GM23338 (cell line): Measurements from ENCODE around the gene KCTD4. TPM values are rescaled to one million over a fixed set of nuclear protein-coding genes. Genes with fewer than 3 reads are reported as not detected.

ENCODE experiments used
- ATAC-seq: fragments of 200-7000 bp; cut with Tn5 transposase; 3 replicates; pipeline ENCODE4 v1.9.1; 2020
- DNase-seq: peaks from one replicate; pipeline ENCODE4 v3.0.0-alpha.2; 2015; ENCODE audit warnings: low spot score
- H2AFZ ChIP-seq: fragments of 200-600 bp; sonication (generic); 2 replicates; pipeline ENCODE4 v1.8.0; 2016; ENCODE audit warnings: antibody characterized with exemption, mild to moderate bottlenecking, moderate library complexity
- H3F3A ChIP-seq: fragments of 200-600 bp; sonication (generic); replicated peaks from 2 replicates; pipeline ENCODE4 v1.8.0; 2017; ENCODE audit warnings: antibody characterized with exemption, mixed run types, low read depth
- H3K27ac ChIP-seq: fragments of 200-600 bp; sonication (generic); 2 replicates; pipeline ENCODE4 v1.6.1; 2016; ENCODE audit warnings: low read depth
- H3K27me3 ChIP-seq: fragments of 200-600 bp; sonication (generic); 2 replicates; pipeline ENCODE4 v1.8.0; 2016; ENCODE audit warnings: mild to moderate bottlenecking, mixed run types, moderate library complexity; ENCODE audit not compliant: insufficient read depth
- H3K36me3 ChIP-seq: fragments of 200-600 bp; sonication (generic); 2 replicates; pipeline ENCODE4 v1.8.0; 2016; ENCODE audit warnings: mild to moderate bottlenecking; ENCODE audit not compliant: insufficient read depth
- H3K4me1 ChIP-seq: fragments of 200-600 bp; sonication (generic); 2 replicates; pipeline ENCODE4 v1.8.0; 2016; ENCODE audit warnings: mild to moderate bottlenecking, moderate library complexity; ENCODE audit not compliant: insufficient read depth
- H3K4me2 ChIP-seq: fragments of 200-600 bp; sonication (generic); 2 replicates; pipeline ENCODE4 v1.7.1; 2017; ENCODE audit warnings: mixed run types
- H3K4me3 ChIP-seq: fragments of 200-600 bp; sonication (generic); 2 replicates; pipeline ENCODE4 v1.6.1; 2016; ENCODE audit warnings: mixed run types
- H3K79me2 ChIP-seq: fragments of 200-600 bp; sonication (generic); replicated peaks from 2 replicates; pipeline ENCODE4 v1.8.0; 2017; ENCODE audit warnings: mild to moderate bottlenecking; ENCODE audit not compliant: insufficient read depth
- H3K9me2 ChIP-seq: fragments of 200-600 bp; sonication (generic); 2 replicates; pipeline ENCODE4 v1.8.0; 2017; ENCODE audit not compliant: insufficient read depth
- H4K20me1 ChIP-seq: fragments of 200-600 bp; sonication (generic); replicated peaks from 2 replicates; pipeline ENCODE4 v1.8.0; 2017; ENCODE audit warnings: mild to moderate bottlenecking; ENCODE audit not compliant: insufficient read depth
- H3K27ac Mint-ChIP-seq: 2 replicates; pipeline ENCODE4 v1.8.0; 2020; ENCODE audit warnings: inconsistent platforms, mild to moderate bottlenecking, moderate library complexity, mixed read lengths
- H3K27me3 Mint-ChIP-seq: 3 replicates; pipeline ENCODE4 v1.8.0; 2022; ENCODE audit warnings: low read depth, mild to moderate bottlenecking, moderate library complexity, mixed read lengths, inconsistent platforms; ENCODE audit not compliant: insufficient read depth, poor library complexity
- H3K36me3 Mint-ChIP-seq: 3 replicates; pipeline ENCODE4 v1.8.0; 2021; ENCODE audit warnings: low read depth, mild to moderate bottlenecking, inconsistent platforms, moderate library complexity, mixed read lengths
- H3K4me1 Mint-ChIP-seq: 3 replicates; pipeline ENCODE4 v1.8.0; 2020; ENCODE audit warnings: mild to moderate bottlenecking, inconsistent platforms, mixed read lengths
- H3K4me3 Mint-ChIP-seq: 3 replicates; pipeline ENCODE4 v1.8.0; 2021; ENCODE audit warnings: moderate library complexity, mild to moderate bottlenecking, inconsistent platforms, mixed read lengths
- H3K9me3 Mint-ChIP-seq: 3 replicates; pipeline ENCODE4 v1.8.0; 2020; ENCODE audit warnings: moderate library complexity, mild to moderate bottlenecking, inconsistent platforms, mixed read lengths
- CTCF ChIP-seq, 2 experiments: fragments of 200-600 bp in 1 of 2; sonication (generic) in 1 of 2; conservative IDR thresholded peaks; 2 replicates each; pipeline versions ENCODE4 v1.5.1 to v1.6.1; 2016 to 2017; ENCODE audit warnings: antibody characterized with exemption in 2 of 2, low read depth in 2 of 2, mild to moderate bottlenecking in 2 of 2, moderate library complexity in 1 of 2
- ETS1 ChIP-seq: IDR thresholded peaks from 2 replicates; pipeline ENCODE4 v1.6.1; 2016; ENCODE audit warnings: antibody characterized with exemption
- EZH2 ChIP-seq: fragments of 200-600 bp; sonication (generic); IDR thresholded peaks from one replicate; pipeline ENCODE4 v1.8.0; 2017; ENCODE audit warnings: antibody characterized with exemption, mild to moderate bottlenecking, low read depth; ENCODE audit not compliant: unreplicated experiment
- EZH2phosphoT487 ChIP-seq: fragments of 200-600 bp; sonication (generic); IDR thresholded peaks from one replicate; pipeline ENCODE4 v1.8.1; 2018; ENCODE audit warnings: antibody characterized with exemption; ENCODE audit not compliant: unreplicated experiment
- JUNB ChIP-seq: IDR thresholded peaks from one replicate; pipeline ENCODE4 v1.6.1; 2016; ENCODE audit warnings: antibody characterized with exemption; ENCODE audit not compliant: unreplicated experiment
- POLR2AphosphoS5 ChIP-seq: IDR thresholded peaks from 2 replicates; pipeline ENCODE4 v1.6.1; 2016; ENCODE audit warnings: antibody characterized with exemption, low read depth
- STAT1 ChIP-seq: IDR thresholded peaks from one replicate; pipeline ENCODE4 v1.6.1; 2016; ENCODE audit warnings: antibody characterized with exemption; ENCODE audit not compliant: unreplicated experiment
- ZNF114 ChIP-seq: fragments of 250-450 bp; sonication (Bioruptor Pico); IDR thresholded peaks from 2 replicates; pipeline ENCODE4 v1.5.0; 2020; ENCODE audit warnings: mild to moderate bottlenecking, moderate library complexity
- ZNF331 ChIP-seq: fragments of 250-450 bp; sonication (Bioruptor Pico); IDR thresholded peaks from 2 replicates; pipeline ENCODE4 v1.5.0; 2020; ENCODE audit warnings: low read depth, mild to moderate bottlenecking, moderate library complexity
- polyA plus RNA-seq: library from polyadenylated mRNA; unstranded; fragments of >200 nt; fragmentation: Nextera tagmentation; extraction: Ambion mirVana; gene quantifications from 2 replicates; pipeline ENCODE4 v1.2.1, GENCODE V29; 2016
- total RNA-seq: library from RNA; depleted of rRNA; stranded (reverse); fragments of >200 nt; shearing (Covaris generic); gene quantifications from 2 replicates; pipeline ENCODE4 v1.2.3, GENCODE V29; 2014

The KCTD4 gene
- total and polyA plus RNA-seq, 2 experiments from 2014 or later = 0.24 TPM; not detected in 1

DNA sequence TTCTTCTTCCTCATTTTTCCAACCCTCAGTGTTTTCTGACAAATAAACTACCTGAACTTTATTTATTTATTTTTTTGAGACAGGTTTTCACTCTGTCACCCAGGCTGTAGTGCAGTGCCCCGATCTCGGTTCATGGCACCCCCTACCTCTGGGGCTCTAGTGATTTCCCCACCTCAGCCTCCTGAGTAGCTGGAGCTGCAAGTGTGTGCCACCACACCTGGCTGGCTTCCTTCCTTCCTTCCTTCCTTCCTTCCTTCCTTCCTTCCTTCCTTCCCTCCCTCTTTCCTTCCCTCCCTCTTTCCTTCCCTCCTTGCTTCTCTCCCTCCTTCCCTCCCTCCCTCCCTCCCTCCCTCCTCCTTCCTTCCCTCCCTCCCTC is 32.3 kb downstream of the KCTD4 start:
- Histone ChIP-seq H3K79me2 (peaks cover 11% of the 10 kb centered on the region; the same call in 1 of the 2 replicates), H3K27me3 (no peaks in the 10 kb centered on the region), H4K20me1 (peaks cover 7% of the 10 kb centered on the region; the same call in 1 of the 2 replicates), H2AFZ (no peak overlapping the region), H3F3A (no peaks in the 10 kb centered on the region), H3K9me2 (no peaks in the 10 kb centered on the region), H3K36me3 (no peaks in the 10 kb centered on the region), H3K4me3 (no peak overlapping the region), H3K4me1 (no peaks in the 10 kb centered on the region), H3K27ac (no peak overlapping the region), H3K4me2 (no peak overlapping the region)
- ATAC-seq (no peak), DNase-seq (no peak)
- Mint-ChIP-seq H3K9me3 (no peaks in the 10 kb centered on the region), H3K36me3 (peaks cover 11% of the 10 kb centered on the region; the same call in 2 of the 3 replicates), H3K27ac (no peak overlapping the region), H3K4me1 (peaks cover 3% of the 10 kb centered on the region), H3K27me3 (no peaks in the 10 kb centered on the region), H3K4me3 (no peak overlapping the region)
- TF ChIP-seq JUNB (no peak), ZNF114 (no peak)

DNA sequence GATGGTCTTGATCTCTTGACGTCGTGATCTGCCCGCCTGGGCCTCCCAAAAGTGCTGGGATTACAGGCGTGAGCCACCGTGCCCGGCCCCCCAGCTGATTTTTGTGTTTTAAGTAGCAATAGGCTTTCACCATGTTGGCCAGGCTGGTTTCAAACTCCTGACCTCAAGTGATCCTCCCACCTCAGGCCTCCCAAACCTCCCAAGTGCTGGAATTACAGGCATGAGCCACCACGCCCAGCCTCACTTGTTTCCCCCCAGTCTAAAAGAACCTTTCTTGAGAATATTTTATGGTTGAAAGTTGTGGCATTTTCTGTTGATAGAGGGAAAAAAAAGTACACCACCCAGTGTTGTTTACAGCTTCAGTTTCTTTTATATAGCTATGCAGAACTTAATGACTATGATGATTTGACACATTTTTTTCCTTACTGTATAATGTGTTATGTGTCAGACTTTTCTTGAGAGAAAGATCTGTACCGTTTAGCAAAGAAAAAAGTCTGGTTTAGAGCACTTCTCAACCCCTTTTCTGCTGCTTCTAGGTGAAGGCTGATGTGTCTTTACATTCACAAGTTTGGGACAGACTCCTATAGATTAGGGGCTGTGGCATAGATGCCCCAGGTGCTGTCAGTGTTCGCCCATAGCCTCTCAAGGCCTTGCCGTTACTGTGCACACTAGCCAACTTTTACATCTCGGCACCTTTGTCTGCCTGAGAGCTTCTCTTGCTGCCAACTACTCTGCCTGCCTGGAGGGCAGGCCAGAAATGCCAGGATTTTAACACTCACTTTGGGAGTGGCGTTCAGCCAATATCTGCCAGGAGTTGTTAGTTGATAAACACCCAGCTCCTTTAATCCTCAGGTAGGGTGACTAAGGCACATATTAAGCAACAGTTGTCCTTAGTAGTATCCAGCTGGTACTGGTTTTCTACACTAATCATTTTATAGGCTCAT is 33.0 kb downstream of the KCTD4 start:
- Histone ChIP-seq H3K4me2 (no peak overlapping the region), H4K20me1 (peaks cover 7% of the 10 kb centered on the region; the same call in 1 of the 2 replicates), H3K79me2 (peaks cover 6% of the 10 kb centered on the region; the same call in 1 of the 2 replicates), H3K27ac (no peak overlapping the region), H3K36me3 (no peaks in the 10 kb centered on the region), H3K4me3 (no peak overlapping the region), H3F3A (no peaks in the 10 kb centered on the region), H3K4me1 (no peaks in the 10 kb centered on the region), H2AFZ (no peak overlapping the region), H3K27me3 (no peaks in the 10 kb centered on the region), H3K9me2 (no peaks in the 10 kb centered on the region)
- no peak for TF ChIP-seq POLR2AphosphoS5
- no peak for TF ChIP-seq JUNB
- TF ChIP-seq EZH2 = no peak
- TF ChIP-seq ETS1 = no peak
- no peak for TF ChIP-seq EZH2phosphoT487
- Mint-ChIP-seq H3K4me3 (no peak overlapping the region), H3K27me3 (no peaks in the 10 kb centered on the region), H3K9me3 (no peaks in the 10 kb centered on the region), H3K36me3 (peaks cover 11% of the 10 kb centered on the region; the same call in 2 of the 3 replicates), H3K27ac (no peak overlapping the region; the same call in 1 of the 2 replicates), H3K4me1 (peaks cover 3% of the 10 kb centered on the region)
- DNase-seq = no peak
- no peak for ATAC-seq

DNA sequence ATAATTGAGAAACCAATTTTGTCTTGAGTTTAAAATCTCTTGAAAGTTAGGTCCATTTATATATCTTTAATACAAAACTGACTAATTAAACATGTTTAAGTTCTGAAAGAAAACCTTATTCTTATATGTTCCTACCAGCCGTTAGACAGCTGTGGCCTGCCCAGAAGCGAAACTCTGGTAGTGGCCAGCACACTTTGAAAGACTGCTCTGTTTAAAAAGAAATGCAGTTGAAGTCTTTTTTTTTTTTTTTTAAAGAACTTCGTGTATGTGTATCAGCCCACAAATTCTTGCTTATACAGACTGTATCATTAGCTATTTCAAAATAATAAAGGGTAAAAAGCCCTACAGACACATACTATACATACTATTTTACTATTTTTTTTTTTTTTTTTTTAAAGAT is 34.0 kb downstream of the KCTD4 start:
- Histone ChIP-seq H3K27ac (no peak overlapping the region), H3K79me2 (peaks cover 6% of the 10 kb centered on the region; the same call in 1 of the 2 replicates), H3K4me1 (no peaks in the 10 kb centered on the region), H4K20me1 (0 out of 2 replicates have a peak, but pooled peaks cover 2% of the 10 kb centered on the region), H3F3A (no peaks in the 10 kb centered on the region), H3K4me2 (no peak overlapping the region), H2AFZ (no peak overlapping the region), H3K9me2 (no peaks in the 10 kb centered on the region), H3K4me3 (no peak overlapping the region), H3K27me3 (no peaks in the 10 kb centered on the region), H3K36me3 (no peaks in the 10 kb centered on the region; the same call in 1 of the 2 replicates)
- no peak for DNase-seq
- Mint-ChIP-seq H3K4me3 (no peak overlapping the region), H3K27me3 (no peaks in the 10 kb centered on the region), H3K36me3 (peaks cover 11% of the 10 kb centered on the region; the same call in 2 of the 3 replicates), H3K27ac (no peak overlapping the region), H3K4me1 (peaks cover 9% of the 10 kb centered on the region), H3K9me3 (no peaks in the 10 kb centered on the region)
- ATAC-seq = no peak
- TF ChIP-seq CTCF (conservative IDR thresholded peaks at IDR 0.05; ENCODE audit: low read depth in 2 of 2) = no peak
- TF ChIP-seq ETS1 = no peak
- no peak for TF ChIP-seq EZH2phosphoT487
- no peak for TF ChIP-seq STAT1
- no peak for TF ChIP-seq ZNF331 (CRISPR knock-in tag)
- TF ChIP-seq ZNF114 = no peak
